ENCODE results near the gene MKRN2.

- TF ChIP-seq POLR2A (IDR thresholded peaks at IDR 0.05; ENCODE audit: low read depth, low read length) = no peak
- no peak for TF ChIP-seq ELK1 (IDR thresholded peaks at IDR 0.05; ENCODE audit: borderline replicate concordance, low read depth, low read length)
- no peak for TF ChIP-seq RAD21 (IDR thresholded peaks at IDR 0.05; ENCODE audit: low read length)
- TF ChIP-seq CTCF (conservative IDR thresholded peaks at IDR 0.05; ENCODE audit: low read depth, low read length) = no peak
Measured at GRCh38 chr3:12560505-12561190, 3.8 kb downstream of the MKRN2 start.

Data from IMR-90 (cell line).